HUES6 (cell line): ENCODE data around the gene MAN2A2.

Experiments
- H3K27ac ChIP-seq: 2 replicates; pipeline ENCODE4 v1.7.0; 2013; ENCODE audit warnings: low read depth, mild to moderate bottlenecking, low read length, inconsistent platforms
- H3K27me3 ChIP-seq: 2 replicates; pipeline ENCODE4 v1.6.1; 2013; ENCODE audit warnings: low read length; ENCODE audit not compliant: control insufficient read depth, insufficient read depth
- H3K36me3 ChIP-seq: 2 replicates; pipeline ENCODE4 v1.6.1; 2013; ENCODE audit warnings: low read length; ENCODE audit not compliant: control insufficient read depth, insufficient read depth
- H3K4me1 ChIP-seq: 2 replicates; pipeline ENCODE4 v1.6.1; 2013; ENCODE audit warnings: low read length; ENCODE audit not compliant: control insufficient read depth, insufficient read depth
- H3K4me3 ChIP-seq: 2 replicates; pipeline ENCODE4 v1.5.1; 2013; ENCODE audit warnings: low read depth, low read length
- H3K9ac ChIP-seq: one replicate; pipeline ENCODE4 v1.6.1; 2013; ENCODE audit warnings: mild to moderate bottlenecking, low read length
- H3K9me3 ChIP-seq: 2 replicates; pipeline ENCODE4 v1.6.1; 2013; ENCODE audit warnings: low read depth, low read length; ENCODE audit not compliant: control insufficient read depth, insufficient read depth

Gene MAN2A2

DNA sequence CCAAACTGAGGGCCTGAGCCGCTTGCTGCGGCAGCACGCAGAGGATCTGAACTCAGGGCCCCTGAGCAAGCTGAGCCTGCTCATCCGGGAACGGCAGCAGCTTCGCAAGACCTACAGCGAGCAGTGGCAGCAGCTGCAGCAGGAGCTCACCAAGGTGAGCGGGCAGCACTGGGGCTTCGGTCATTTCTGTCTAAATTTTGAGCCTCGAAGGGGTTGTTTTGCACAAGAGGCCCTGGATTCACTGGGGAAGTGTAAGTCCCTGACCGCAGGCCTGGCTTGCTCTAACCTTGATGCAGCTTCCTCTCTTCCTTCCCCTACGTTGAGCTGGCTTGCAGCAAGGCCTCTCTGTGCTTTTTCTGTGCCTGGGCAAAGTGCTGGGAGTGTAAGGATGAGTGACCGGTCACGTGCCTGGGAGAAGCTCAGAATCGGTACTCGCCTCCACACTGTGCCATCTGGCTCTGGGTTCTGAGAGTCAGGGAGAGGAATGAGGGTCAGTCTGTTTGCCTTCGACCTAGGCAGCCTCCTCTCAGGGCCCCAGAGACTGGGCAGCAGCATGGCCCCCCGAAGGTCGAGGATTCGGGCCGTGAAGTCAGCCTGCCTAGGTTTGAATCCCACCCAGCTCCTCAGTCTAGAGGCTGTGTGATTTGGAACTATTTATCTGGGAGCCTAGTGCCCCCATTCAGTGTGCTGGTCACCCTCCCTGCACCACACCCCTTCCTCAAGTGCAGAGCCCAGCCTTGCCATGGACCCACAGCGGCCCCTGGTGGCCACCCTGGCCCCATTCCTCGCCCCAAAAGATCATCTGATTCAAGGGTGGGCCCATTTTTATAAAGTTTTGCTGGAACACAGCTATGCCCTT lies 17.4 kb upstream of the MAN2A2 start:
- no peak overlapping the region for H3K27ac ChIP-seq
- H3K4me1 ChIP-seq: peaks cover 25% of the 10 kb centered on the region
- H3K9ac ChIP-seq: no peak overlapping the region
- H3K4me3 ChIP-seq: no peak overlapping the region
- peaks cover 16% of the 10 kb centered on the region for H3K36me3 ChIP-seq
- no peaks in the 10 kb centered on the region for H3K9me3 ChIP-seq
- no peaks in the 10 kb centered on the region for H3K27me3 ChIP-seq

DNA sequence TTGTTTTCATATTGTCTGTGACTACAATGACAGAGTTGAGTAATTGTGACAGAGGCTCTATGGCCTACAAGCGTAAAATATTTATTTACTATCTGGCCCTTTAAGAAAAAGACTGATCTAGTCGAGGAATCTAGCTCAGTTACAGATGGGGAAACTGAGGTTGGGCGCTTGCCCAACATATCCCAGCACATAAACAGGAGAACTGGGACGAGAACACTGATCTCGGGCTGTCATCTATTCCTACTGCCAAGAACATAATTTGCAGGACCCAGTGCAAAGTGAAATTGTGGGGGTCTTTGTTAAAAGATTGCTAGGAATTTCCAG lies 16.8 kb upstream of the MAN2A2 start:
- no peaks in the 10 kb centered on the region for H3K27me3 ChIP-seq
- peaks cover 25% of the 10 kb centered on the region for H3K4me1 ChIP-seq
- H3K9ac ChIP-seq: no peak overlapping the region
- H3K36me3 ChIP-seq: peaks cover 14% of the 10 kb centered on the region
- H3K4me3 ChIP-seq: no peak overlapping the region
- no peaks in the 10 kb centered on the region for H3K9me3 ChIP-seq
- no peak overlapping the region for H3K27ac ChIP-seq

DNA sequence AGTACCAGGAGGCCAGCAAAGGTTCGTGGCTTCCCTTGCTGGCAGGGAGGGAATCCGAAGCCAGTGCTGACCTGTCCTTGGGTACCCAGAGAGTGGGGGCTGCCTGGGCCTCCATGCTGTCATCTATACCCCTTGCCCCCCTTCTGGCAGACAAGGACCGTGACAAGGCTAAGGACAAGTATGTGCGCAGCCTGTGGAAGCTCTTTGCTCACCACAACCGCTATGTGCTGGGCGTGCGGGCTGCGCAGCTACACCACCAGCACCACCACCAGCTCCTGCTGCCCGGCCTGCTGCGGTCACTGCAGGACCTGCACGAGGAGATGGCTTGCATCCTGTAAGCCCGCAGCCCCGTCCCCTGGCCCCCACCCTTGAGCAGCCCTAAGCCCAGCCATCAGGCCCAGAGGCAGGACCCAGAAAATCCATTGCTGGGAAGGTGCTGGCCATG lies 16.0 kb upstream of the MAN2A2 start:
- peaks cover 15% of the 10 kb centered on the region for H3K36me3 ChIP-seq
- no peaks in the 10 kb centered on the region for H3K27me3 ChIP-seq
- H3K4me3 ChIP-seq: no peak overlapping the region
- H3K9me3 ChIP-seq: no peaks in the 10 kb centered on the region
- no peak overlapping the region for H3K9ac ChIP-seq
- peaks cover 25% of the 10 kb centered on the region for H3K4me1 ChIP-seq
- no peak overlapping the region for H3K27ac ChIP-seq

- H3K4me1 ChIP-seq: peaks cover 14% of the 10 kb centered on the region
- H3K36me3 ChIP-seq: peaks cover 30% of the 10 kb centered on the region
- no peaks in the 10 kb centered on the region for H3K9me3 ChIP-seq
- H3K27me3 ChIP-seq: no peaks in the 10 kb centered on the region
- H3K27ac ChIP-seq: no peak overlapping the region
- H3K4me3 ChIP-seq: no peak overlapping the region
- no peak overlapping the region for H3K9ac ChIP-seq
Measured at GRCh38 chr15:90889313-90889730, 13.8 kb upstream of the MAN2A2 start.

- H3K27me3 ChIP-seq: no peaks in the 10 kb centered on the region
- H3K4me3 ChIP-seq: no peak overlapping the region
- H3K36me3 ChIP-seq: peaks cover 31% of the 10 kb centered on the region
- H3K9me3 ChIP-seq: no peaks in the 10 kb centered on the region
- H3K9ac ChIP-seq: no peak overlapping the region
- H3K27ac ChIP-seq: no peak overlapping the region
- H3K4me1 ChIP-seq: peaks cover 10% of the 10 kb centered on the region
Measured at GRCh38 chr15:90889736-90890456, 13.2 kb upstream of the MAN2A2 start.

DNA sequence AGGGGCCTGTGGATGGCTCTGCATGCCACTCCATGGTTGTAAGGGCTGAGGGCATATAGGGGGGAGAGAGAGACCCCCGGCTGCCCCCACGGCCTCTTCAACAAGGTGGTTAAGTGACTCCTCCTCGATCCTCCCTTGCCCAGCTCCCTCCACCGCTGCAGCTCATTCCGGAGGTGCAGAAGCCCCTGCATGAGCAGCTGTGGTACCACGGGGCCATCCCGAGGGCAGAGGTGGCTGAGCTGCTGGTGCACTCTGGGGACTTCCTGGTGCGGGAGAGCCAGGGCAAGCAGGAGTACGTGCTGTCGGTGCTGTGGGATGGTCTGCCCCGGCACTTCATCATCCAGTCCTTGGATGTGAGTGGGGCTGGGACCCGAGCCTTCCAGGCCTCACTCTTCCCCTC lies 12.3 kb upstream of the MAN2A2 start:
- Histone ChIP-seq H3K9ac (no peak overlapping the region), H3K27me3 (no peaks in the 10 kb centered on the region), H3K36me3 (peaks cover 39% of the 10 kb centered on the region)

GRCh38 chr15:90891346-90891949 lies 11.7 kb upstream of the MAN2A2 start:
- H3K4me3 ChIP-seq: no peak overlapping the region
- H3K27ac ChIP-seq: no peak overlapping the region
- peaks cover 39% of the 10 kb centered on the region for H3K36me3 ChIP-seq
- no peaks in the 10 kb centered on the region for H3K4me1 ChIP-seq
- H3K9me3 ChIP-seq: no peaks in the 10 kb centered on the region
- H3K9ac ChIP-seq: no peak overlapping the region
- no peaks in the 10 kb centered on the region for H3K27me3 ChIP-seq

More for the DNA sequence above, 12.3 kb upstream of the MAN2A2 start:
- H3K4me1 ChIP-seq: peaks cover under 1% of the 10 kb centered on the region
- H3K27ac ChIP-seq: no peak overlapping the region
- H3K9me3 ChIP-seq: no peaks in the 10 kb centered on the region
- H3K4me3 ChIP-seq: no peak overlapping the region

GRCh38 chr15:90892023-90892422 lies 11.1 kb upstream of the MAN2A2 start:
- Histone ChIP-seq H3K27ac (no peak overlapping the region), H3K27me3 (no peaks in the 10 kb centered on the region), H3K4me3 (no peak overlapping the region), H3K9me3 (no peaks in the 10 kb centered on the region), H3K4me1 (no peaks in the 10 kb centered on the region), H3K9ac (no peak overlapping the region), H3K36me3 (peaks cover 39% of the 10 kb centered on the region)

- H3K27ac ChIP-seq: no peak overlapping the region
- H3K9me3 ChIP-seq: no peaks in the 10 kb centered on the region
- H3K27me3 ChIP-seq: no peaks in the 10 kb centered on the region
- H3K9ac ChIP-seq: no peak overlapping the region
- H3K4me1 ChIP-seq: no peaks in the 10 kb centered on the region
- H3K36me3 ChIP-seq: peaks cover 39% of the 10 kb centered on the region
- no peak overlapping the region for H3K4me3 ChIP-seq
Measured at GRCh38 chr15:90892498-90893174, 10.5 kb upstream of the MAN2A2 start.

DNA sequence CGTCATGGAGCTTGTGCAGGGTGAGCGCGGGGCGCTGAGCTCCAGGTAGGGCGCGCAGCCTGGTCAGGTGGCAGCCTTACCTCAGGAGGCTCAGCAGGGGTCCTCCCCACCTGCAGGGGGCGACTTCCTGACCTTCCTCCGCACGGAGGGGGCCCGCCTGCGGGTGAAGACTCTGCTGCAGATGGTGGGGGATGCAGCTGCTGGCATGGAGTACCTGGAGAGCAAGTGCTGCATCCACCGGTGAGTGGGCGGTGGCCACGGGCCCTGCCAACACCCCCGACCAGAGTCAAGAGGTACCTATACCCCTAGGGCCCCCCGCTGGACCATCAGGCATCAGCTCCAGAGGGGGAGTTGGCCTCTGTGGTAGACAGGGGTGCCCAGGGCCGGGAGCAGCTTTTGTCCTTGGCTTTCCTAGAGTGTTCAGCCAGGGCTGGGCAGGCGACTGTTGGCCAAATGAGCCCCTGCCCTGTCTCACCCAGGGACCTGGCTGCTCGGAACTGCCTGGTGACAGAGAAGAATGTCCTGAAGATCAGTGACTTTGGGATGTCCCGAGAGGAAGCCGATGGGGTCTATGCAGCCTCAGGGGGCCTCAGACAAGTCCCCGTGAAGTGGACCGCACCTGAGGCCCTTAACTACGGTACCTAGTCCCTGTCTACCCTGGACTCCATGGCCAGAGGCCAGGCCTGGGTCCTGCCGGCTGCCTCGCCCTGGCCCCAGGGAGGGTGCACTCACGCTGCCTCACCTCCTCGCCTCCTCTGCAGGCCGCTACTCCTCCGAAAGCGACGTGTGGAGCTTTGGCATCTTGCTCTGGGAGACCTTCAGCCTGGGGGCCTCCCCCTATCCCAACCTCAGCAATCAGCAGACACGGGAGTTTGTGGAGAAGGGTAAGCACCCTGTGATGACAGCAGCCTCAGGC lies 9.7 kb upstream of the MAN2A2 start:
- H3K9me3 ChIP-seq: no peaks in the 10 kb centered on the region
- H3K9ac ChIP-seq: no peak overlapping the region
- no peaks in the 10 kb centered on the region for H3K4me1 ChIP-seq
- peaks cover 39% of the 10 kb centered on the region for H3K36me3 ChIP-seq
- H3K27ac ChIP-seq: no peak overlapping the region
- no peak overlapping the region for H3K4me3 ChIP-seq
- H3K27me3 ChIP-seq: no peaks in the 10 kb centered on the region
